HG02943 (cell line): ENCODE results near the gene PNPO.
A peak's percentile ranks its signal among the peaks of the same experiment; 100 is the strongest.
"Not testable (repeated sequence)": the region's sequence is repeated elsewhere in the genome, so short reads cannot be mapped to it uniquely, and the experiment has no call there.

ENCODE experiments used
- ATAC-seq: cut with Tn5 transposase; IDR thresholded peaks from one replicate; pipeline ENCODE4 v1.9.1; 2021; ENCODE audit warnings: mild to moderate bottlenecking, low read depth, moderate library complexity; ENCODE audit not compliant: unreplicated experiment

The PNPO gene

GRCh38 chr17:47970725-47971499 lies 29.5 kb downstream of the PNPO start, which contains the start of gene CDK5RAP3:
Gene CDK5RAP3, plus strand, starts transcription at chr17:47971113. Its CDS starts 34 bp downstream, at chr17:47971147.
- ATAC-seq: peak; percentile 93

- ATAC-seq: no peak
These were observed 32.2 kb downstream of the PNPO start for GRCh38 chr17:47973541-47973940.

GRCh38 chr17:47975189-47975822 lies 33.9 kb downstream of the PNPO start:
- no peak for ATAC-seq

GRCh38 chr17:47975823-47976205 lies 34.4 kb downstream of the PNPO start:
- ATAC-seq: no peak

- no peak for ATAC-seq
These were observed 37.0 kb downstream of the PNPO start for GRCh38 chr17:47978324-47978723.

- no peak for ATAC-seq
These were observed 39.2 kb downstream of the PNPO start for GRCh38 chr17:47980541-47980940.

- ATAC-seq: no peak
These were observed 40.1 kb downstream of the PNPO start for GRCh38 chr17:47981462-47981861.

GRCh38 chr17:47982091-47982617 lies 40.8 kb downstream of the PNPO start:
- ATAC-seq: no peak

- ATAC-seq: no peak
These were observed 41.4 kb downstream of the PNPO start for GRCh38 chr17:47982645-47983390.

- no peak for ATAC-seq
These were observed 42.3 kb downstream of the PNPO start for GRCh38 chr17:47983492-47984223.

GRCh38 chr17:47986520-47986919 lies 45.1 kb downstream of the PNPO start:
- ATAC-seq: no peak

GRCh38 chr17:47987240-47987835 lies 46.0 kb downstream of the PNPO start:
- no peak for ATAC-seq

GRCh38 chr17:47988445-47988844 lies 47.1 kb downstream of the PNPO start:
- not testable (repeated sequence) for ATAC-seq

GRCh38 chr17:47989159-47989558 lies 47.8 kb downstream of the PNPO start:
- ATAC-seq: no peak

- ATAC-seq: no peak
These were observed 48.3 kb downstream of the PNPO start for GRCh38 chr17:47989700-47990099.

GRCh38 chr17:47990962-47991731 lies 49.8 kb downstream of the PNPO start:
- ATAC-seq: no peak

- no peak for ATAC-seq
These were observed 50.8 kb downstream of the PNPO start for GRCh38 chr17:47992216-47992615.

GRCh38 chr17:47993031-47993564 lies 51.7 kb downstream of the PNPO start:
- no peak for ATAC-seq

GRCh38 chr17:47993964-47994363 lies 52.6 kb downstream of the PNPO start:
- ATAC-seq: no peak
